Fibroblast of skin of left biceps (primary cell): ENCODE measurements around the gene DNM1.

Experiments used
- DNase-seq, 2 experiments: peaks; one replicate each; pipeline ENCODE4 v3.0.0-alpha.2; 2013; ENCODE audit warnings: low read depth in 2 of 2

DNM1 gene

GRCh38 chr9:128250839-128251731, 47.9 kb downstream of the DNM1 start:
- DNase-seq: no peak

GRCh38 chr9:128251732-128252100, 48.5 kb downstream of the DNM1 start:
- DNase-seq: no peak

- no peak for DNase-seq
Measured at GRCh38 chr9:128252317-128253139, 49.3 kb downstream of the DNM1 start.

GRCh38 chr9:128253140-128253990, 50.2 kb downstream of the DNM1 start:
- DNase-seq: no peak

- DNase-seq: no peak
Measured at GRCh38 chr9:128253991-128254346, 50.8 kb downstream of the DNM1 start.

GRCh38 chr9:128254362-128254761, 51.2 kb downstream of the DNM1 start:
- no peak for DNase-seq

- no peak for DNase-seq
Measured at GRCh38 chr9:128254855-128255759, 51.9 kb downstream of the DNM1 start.

GRCh38 chr9:128257086-128257825, 54.1 kb downstream of the DNM1 start:
- no peak for DNase-seq

GRCh38 chr9:128257907-128258306, 54.7 kb downstream of the DNM1 start:
- DNase-seq: no peak

GRCh38 chr9:128258326-128258725, 55.1 kb downstream of the DNM1 start:
- DNase-seq: no peak

GRCh38 chr9:128259156-128259555, 56.0 kb downstream of the DNM1 start:
- no peak for DNase-seq

GRCh38 chr9:128260340-128260739, 57.2 kb downstream of the DNM1 start:
- DNase-seq: no peak

- DNase-seq: no peak
Measured at GRCh38 chr9:128262687-128263086, 59.5 kb downstream of the DNM1 start.

GRCh38 chr9:128265348-128265847, 62.2 kb downstream of the DNM1 start:
- DNase-seq: no peak

GRCh38 chr9:128266868-128267590, 63.9 kb downstream of the DNM1 start:
- DNase-seq: no peak

GRCh38 chr9:128271112-128271511, 67.9 kb downstream of the DNM1 start:
- DNase-seq: no peak

GRCh38 chr9:128271512-128271911, 68.3 kb downstream of the DNM1 start:
- DNase-seq: no peak

- no peak for DNase-seq
Measured at GRCh38 chr9:128274245-128274644, 71.1 kb downstream of the DNM1 start.
